Endothelial cell of umbilical vein (primary cell): ENCODE results near the gene DAD1.

Experiments used
- EZH2 ChIP-seq: IDR thresholded peaks from 2 replicates; pipeline ENCODE4 v1.6.1; 2012; ENCODE audit warnings: borderline replicate concordance, low read depth, mild to moderate bottlenecking, moderate library complexity, low read length, inconsistent platforms; ENCODE audit not compliant: severe bottlenecking
- JUN ChIP-seq: IDR thresholded peaks from 2 replicates; pipeline ENCODE4 v1.6.1; 2011; ENCODE audit warnings: borderline replicate concordance, low read depth; ENCODE audit not compliant: insufficient read length, insufficient read depth
- POLR2A ChIP-seq: IDR thresholded peaks from 2 replicates; pipeline ENCODE4 v1.6.1; 2012; ENCODE audit warnings: low read depth, mild to moderate bottlenecking, control low read depth, low read length
- POLR2AphosphoS5 ChIP-seq: IDR thresholded peaks from 2 replicates; pipeline ENCODE4 v1.6.1; 2012; ENCODE audit warnings: low read depth, mild to moderate bottlenecking, control low read depth, low read length, moderate library complexity; ENCODE audit not compliant: insufficient read depth
- TF ChIP-seq, protein P1 (sequence below), 2 donors: IDR thresholded peaks; 1 replicate in 1 of 2; 2 replicates in 1 of 2; pipeline ENCODE4 v1.5.1; 2011; ENCODE audit warnings: low read length in 2 of 2, mild to moderate bottlenecking in 2 of 2, moderate library complexity in 2 of 2, control low read depth in 1 of 2, inconsistent platforms in 1 of 2, low read depth in 1 of 2; ENCODE audit not compliant: insufficient read depth in 1 of 2; ENCODE audit errors: extremely low read depth in 1 of 2
- TF ChIP-seq, protein P2 (sequence below): IDR thresholded peaks from 2 replicates; pipeline ENCODE4 v1.6.1; 2011; ENCODE audit not compliant: insufficient read depth, insufficient read length

DNA sequence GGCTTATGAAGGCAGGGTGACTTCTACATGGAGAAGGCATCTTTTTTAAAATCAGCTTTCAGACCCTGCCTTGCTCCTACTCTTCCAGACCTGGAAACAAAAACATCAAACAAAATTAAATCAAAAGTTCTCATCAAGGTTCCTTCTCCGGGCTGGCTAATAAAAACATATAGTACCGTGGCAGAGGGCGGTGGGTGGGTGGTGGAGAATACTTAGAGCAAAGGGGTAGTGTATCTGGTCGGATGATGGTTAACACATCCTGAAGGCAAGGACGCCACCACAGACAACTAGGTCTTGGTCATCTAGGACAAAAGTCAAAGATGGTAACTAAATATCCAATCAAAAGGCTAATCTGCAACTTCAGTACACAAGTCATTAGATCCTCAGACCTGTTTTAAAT, 1.8 kb downstream of the DAD1 start:
- TF ChIP-seq, protein P1, sequence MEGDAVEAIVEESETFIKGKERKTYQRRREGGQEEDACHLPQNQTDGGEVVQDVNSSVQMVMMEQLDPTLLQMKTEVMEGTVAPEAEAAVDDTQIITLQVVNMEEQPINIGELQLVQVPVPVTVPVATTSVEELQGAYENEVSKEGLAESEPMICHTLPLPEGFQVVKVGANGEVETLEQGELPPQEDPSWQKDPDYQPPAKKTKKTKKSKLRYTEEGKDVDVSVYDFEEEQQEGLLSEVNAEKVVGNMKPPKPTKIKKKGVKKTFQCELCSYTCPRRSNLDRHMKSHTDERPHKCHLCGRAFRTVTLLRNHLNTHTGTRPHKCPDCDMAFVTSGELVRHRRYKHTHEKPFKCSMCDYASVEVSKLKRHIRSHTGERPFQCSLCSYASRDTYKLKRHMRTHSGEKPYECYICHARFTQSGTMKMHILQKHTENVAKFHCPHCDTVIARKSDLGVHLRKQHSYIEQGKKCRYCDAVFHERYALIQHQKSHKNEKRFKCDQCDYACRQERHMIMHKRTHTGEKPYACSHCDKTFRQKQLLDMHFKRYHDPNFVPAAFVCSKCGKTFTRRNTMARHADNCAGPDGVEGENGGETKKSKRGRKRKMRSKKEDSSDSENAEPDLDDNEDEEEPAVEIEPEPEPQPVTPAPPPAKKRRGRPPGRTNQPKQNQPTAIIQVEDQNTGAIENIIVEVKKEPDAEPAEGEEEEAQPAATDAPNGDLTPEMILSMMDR (IDR thresholded peaks at IDR 0.05; ENCODE audit: extremely low read depth in 1 of 2, insufficient read depth in 1 of 2, low read depth in 1 of 2, low read length in 2 of 2), result no peak
- TF ChIP-seq POLR2AphosphoS5 (no peak), EZH2 (no peak), POLR2A (no peak), JUN (no peak)
- TF ChIP-seq, protein P2, sequence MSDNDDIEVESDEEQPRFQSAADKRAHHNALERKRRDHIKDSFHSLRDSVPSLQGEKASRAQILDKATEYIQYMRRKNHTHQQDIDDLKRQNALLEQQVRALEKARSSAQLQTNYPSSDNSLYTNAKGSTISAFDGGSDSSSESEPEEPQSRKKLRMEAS, result no peak
